HL-60 (cell line): ENCODE measurements around the gene DGKI.

Source experiments
- DNase-seq, 2 experiments: peaks; one replicate each; pipeline ENCODE4 v3.0.0-alpha.2; 2010 to 2020; ENCODE audit warnings: low read depth in 1 of 2, low spot score in 1 of 2
- H3K27ac ChIP-seq: fragments of 250-450 bp; sonication (Bioruptor Pico); replicated peaks from 2 replicates; pipeline ENCODE4 v1.5.1; 2020; ENCODE audit warnings: mild to moderate bottlenecking, moderate library complexity
- H3K27me3 ChIP-seq: fragments of 250-450 bp; sonication (Bioruptor Pico); 2 replicates; pipeline ENCODE4 v1.5.1; 2021; ENCODE audit warnings: mild to moderate bottlenecking, moderate library complexity; ENCODE audit not compliant: insufficient read depth, poor library complexity, severe bottlenecking
- H3K4me3 ChIP-seq: replicated peaks from 2 replicates; pipeline ENCODE4 v1.5.1; 2011; ENCODE audit warnings: mild to moderate bottlenecking, control low read depth, low read length; ENCODE audit not compliant: insufficient read depth
- GABPA ChIP-seq: IDR thresholded peaks from 2 replicates; pipeline ENCODE4 v1.6.1; 2012; ENCODE audit warnings: low read depth
- POLR2AphosphoS5 ChIP-seq: IDR thresholded peaks from 2 replicates; pipeline ENCODE4 v1.6.1; 2012; ENCODE audit warnings: low read depth
- SPI1 ChIP-seq: IDR thresholded peaks from 2 replicates; pipeline ENCODE4 v1.6.1; 2012; ENCODE audit warnings: low read depth, mild to moderate bottlenecking, borderline replicate concordance
- TF ChIP-seq, protein P1 (sequence below): IDR thresholded peaks from one replicate; pipeline ENCODE4 v1.5.1; 2011; ENCODE audit warnings: low read length, control low read depth, inconsistent platforms; ENCODE audit not compliant: insufficient read depth
- TF ChIP-seq, protein P2 (sequence below): IDR thresholded peaks from 2 replicates; pipeline ENCODE4 v1.6.1; 2012; ENCODE audit warnings: low read depth; ENCODE audit not compliant: insufficient replicate concordance

DGKI gene

DNA sequence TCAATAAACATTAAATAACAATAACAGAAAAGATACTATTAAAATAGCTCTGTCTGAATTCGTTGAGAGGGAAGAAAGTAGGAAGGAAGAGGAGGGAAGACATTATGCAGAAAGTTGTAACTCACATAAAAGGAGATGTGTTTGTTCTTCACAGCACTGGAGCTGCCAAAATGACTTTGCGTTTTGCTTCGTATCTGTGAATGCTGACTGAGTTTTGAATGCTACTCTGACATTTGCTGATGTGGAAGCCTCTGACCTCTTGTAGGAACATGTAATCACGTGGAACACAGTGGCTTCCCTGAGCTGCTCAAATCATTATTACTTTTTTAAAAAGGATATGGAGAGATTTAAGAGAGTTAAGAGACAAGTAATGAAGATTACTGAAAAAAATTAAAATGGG, 15.6 kb upstream of the DGKI start:
- Histone ChIP-seq H3K4me3 (no peak overlapping the region), H3K27ac (no peak overlapping the region), H3K27me3 (no peaks in the 10 kb centered on the region)
- DNase-seq = no peak
- no peak for TF ChIP-seq SPI1
- TF ChIP-seq, protein P1, sequence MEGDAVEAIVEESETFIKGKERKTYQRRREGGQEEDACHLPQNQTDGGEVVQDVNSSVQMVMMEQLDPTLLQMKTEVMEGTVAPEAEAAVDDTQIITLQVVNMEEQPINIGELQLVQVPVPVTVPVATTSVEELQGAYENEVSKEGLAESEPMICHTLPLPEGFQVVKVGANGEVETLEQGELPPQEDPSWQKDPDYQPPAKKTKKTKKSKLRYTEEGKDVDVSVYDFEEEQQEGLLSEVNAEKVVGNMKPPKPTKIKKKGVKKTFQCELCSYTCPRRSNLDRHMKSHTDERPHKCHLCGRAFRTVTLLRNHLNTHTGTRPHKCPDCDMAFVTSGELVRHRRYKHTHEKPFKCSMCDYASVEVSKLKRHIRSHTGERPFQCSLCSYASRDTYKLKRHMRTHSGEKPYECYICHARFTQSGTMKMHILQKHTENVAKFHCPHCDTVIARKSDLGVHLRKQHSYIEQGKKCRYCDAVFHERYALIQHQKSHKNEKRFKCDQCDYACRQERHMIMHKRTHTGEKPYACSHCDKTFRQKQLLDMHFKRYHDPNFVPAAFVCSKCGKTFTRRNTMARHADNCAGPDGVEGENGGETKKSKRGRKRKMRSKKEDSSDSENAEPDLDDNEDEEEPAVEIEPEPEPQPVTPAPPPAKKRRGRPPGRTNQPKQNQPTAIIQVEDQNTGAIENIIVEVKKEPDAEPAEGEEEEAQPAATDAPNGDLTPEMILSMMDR = no peak
- no peak for TF ChIP-seq GABPA
- TF ChIP-seq, protein P2, sequence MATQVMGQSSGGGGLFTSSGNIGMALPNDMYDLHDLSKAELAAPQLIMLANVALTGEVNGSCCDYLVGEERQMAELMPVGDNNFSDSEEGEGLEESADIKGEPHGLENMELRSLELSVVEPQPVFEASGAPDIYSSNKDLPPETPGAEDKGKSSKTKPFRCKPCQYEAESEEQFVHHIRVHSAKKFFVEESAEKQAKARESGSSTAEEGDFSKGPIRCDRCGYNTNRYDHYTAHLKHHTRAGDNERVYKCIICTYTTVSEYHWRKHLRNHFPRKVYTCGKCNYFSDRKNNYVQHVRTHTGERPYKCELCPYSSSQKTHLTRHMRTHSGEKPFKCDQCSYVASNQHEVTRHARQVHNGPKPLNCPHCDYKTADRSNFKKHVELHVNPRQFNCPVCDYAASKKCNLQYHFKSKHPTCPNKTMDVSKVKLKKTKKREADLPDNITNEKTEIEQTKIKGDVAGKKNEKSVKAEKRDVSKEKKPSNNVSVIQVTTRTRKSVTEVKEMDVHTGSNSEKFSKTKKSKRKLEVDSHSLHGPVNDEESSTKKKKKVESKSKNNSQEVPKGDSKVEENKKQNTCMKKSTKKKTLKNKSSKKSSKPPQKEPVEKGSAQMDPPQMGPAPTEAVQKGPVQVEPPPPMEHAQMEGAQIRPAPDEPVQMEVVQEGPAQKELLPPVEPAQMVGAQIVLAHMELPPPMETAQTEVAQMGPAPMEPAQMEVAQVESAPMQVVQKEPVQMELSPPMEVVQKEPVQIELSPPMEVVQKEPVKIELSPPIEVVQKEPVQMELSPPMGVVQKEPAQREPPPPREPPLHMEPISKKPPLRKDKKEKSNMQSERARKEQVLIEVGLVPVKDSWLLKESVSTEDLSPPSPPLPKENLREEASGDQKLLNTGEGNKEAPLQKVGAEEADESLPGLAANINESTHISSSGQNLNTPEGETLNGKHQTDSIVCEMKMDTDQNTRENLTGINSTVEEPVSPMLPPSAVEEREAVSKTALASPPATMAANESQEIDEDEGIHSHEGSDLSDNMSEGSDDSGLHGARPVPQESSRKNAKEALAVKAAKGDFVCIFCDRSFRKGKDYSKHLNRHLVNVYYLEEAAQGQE = no peak
- no peak for TF ChIP-seq POLR2AphosphoS5

DNA sequence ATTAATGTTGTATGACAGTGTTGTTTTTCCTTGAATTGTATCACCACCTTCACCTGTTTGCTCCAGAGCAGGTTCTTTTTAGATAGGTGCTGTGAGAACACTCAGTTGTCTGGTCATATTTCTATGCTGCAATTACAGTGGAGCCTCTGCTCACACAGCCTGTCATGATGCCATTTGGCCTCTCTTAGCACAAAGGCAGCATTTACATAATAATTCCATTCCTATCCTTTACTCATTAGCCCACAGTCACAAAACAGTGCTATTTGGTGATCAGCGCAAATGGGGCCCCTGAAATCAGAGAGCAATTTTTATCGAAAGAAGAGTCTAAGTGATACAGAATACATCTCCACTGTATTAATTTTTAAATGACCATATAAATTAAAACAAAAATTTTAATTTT, 13.8 kb upstream of the DGKI start:
- Histone ChIP-seq H3K27ac (no peak overlapping the region), H3K27me3 (no peaks in the 10 kb centered on the region), H3K4me3 (no peak overlapping the region)
- no peak for DNase-seq
- TF ChIP-seq SPI1 = no peak
- no peak for TF ChIP-seq POLR2AphosphoS5
- TF ChIP-seq, protein P2 = no peak
- TF ChIP-seq, protein P1 = no peak
- no peak for TF ChIP-seq GABPA

DNA sequence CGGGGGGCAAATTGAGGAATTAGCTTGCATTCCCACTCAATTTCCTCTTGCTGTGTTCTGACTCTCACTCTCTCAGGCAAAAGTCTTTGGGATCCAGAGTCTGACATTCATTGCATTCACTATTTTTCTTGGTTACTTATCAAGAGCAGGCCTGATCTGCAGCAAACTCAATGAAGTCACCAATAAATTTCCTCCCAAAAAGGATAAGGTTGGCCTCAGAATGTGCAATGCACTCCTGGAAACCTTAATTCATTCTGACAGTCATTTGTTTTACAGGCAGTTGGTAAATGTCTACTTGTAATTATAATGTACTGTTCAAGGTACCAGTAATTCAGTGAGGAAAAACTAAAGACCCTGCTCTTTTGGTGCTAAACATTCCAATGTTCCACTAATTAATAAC, 6.3 kb upstream of the DGKI start:
- peaks cover 3% of the 10 kb centered on the region for H3K27me3 ChIP-seq
- TF ChIP-seq SPI1 (no peak), GABPA (no peak), POLR2AphosphoS5 (no peak)
- TF ChIP-seq, protein P1 = no peak
- TF ChIP-seq, protein P2 = no peak
- H3K27ac ChIP-seq = no peak overlapping the region
- DNase-seq = no peak
- H3K4me3 ChIP-seq = no peak overlapping the region
